LNCaP clone FGC (cell line): ENCODE measurements around the gene SUPT20HL2.
"Not testable (repeated sequence)": the region's sequence is repeated elsewhere in the genome, so short reads cannot be mapped to it uniquely, and the experiment has no call there.

Experiments used
- DNase-seq: peaks from one replicate; pipeline ENCODE4 v3.0.0-alpha.2; 2011; ENCODE audit warnings: low read depth
- H3K4me3 ChIP-seq: 2 replicates; pipeline ENCODE4 v1.5.1; 2011; ENCODE audit warnings: mild to moderate bottlenecking, low read depth, low read length, control low read depth
- TF ChIP-seq, protein P1 (sequence below): IDR thresholded peaks from 2 replicates; pipeline ENCODE4 v1.5.1; 2012; ENCODE audit warnings: mild to moderate bottlenecking; ENCODE audit not compliant: control insufficient read depth, insufficient read depth; ENCODE audit errors: extremely low read depth

Gene SUPT20HL2

GRCh38 chrX:24314019-24314635, at the start of gene SUPT20HL2:
Gene SUPT20HL2, minus strand, starts transcription at chrX:24314069. Its CDS starts 754 bp downstream, at chrX:24313315.
- TF ChIP-seq, protein P1, sequence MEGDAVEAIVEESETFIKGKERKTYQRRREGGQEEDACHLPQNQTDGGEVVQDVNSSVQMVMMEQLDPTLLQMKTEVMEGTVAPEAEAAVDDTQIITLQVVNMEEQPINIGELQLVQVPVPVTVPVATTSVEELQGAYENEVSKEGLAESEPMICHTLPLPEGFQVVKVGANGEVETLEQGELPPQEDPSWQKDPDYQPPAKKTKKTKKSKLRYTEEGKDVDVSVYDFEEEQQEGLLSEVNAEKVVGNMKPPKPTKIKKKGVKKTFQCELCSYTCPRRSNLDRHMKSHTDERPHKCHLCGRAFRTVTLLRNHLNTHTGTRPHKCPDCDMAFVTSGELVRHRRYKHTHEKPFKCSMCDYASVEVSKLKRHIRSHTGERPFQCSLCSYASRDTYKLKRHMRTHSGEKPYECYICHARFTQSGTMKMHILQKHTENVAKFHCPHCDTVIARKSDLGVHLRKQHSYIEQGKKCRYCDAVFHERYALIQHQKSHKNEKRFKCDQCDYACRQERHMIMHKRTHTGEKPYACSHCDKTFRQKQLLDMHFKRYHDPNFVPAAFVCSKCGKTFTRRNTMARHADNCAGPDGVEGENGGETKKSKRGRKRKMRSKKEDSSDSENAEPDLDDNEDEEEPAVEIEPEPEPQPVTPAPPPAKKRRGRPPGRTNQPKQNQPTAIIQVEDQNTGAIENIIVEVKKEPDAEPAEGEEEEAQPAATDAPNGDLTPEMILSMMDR = no peak

GRCh38 chrX:24362089-24362745, 48.3 kb upstream of the SUPT20HL2 start:
- DNase-seq = not testable (repeated sequence)

More at GRCh38 chrX:24314019-24314635, at the start of gene SUPT20HL2:
- no peak for DNase-seq
- H3K4me3 ChIP-seq = no peak within 1 kb of the TSS

GRCh38 chrX:24360272-24360671, 46.4 kb upstream of the SUPT20HL2 start, which contains the start of gene SUPT20HL1:
Gene SUPT20HL1, plus strand, starts transcription at chrX:24360639. Its CDS starts 2,122 bp downstream, at chrX:24362761.
- no peak within 1 kb of the TSS for H3K4me3 ChIP-seq

More at GRCh38 chrX:24362089-24362745, 48.3 kb upstream of the SUPT20HL2 start:
- not testable (repeated sequence) for H3K4me3 ChIP-seq

GRCh38 chrX:24357106-24357505, 43.2 kb upstream of the SUPT20HL2 start:
- no peak overlapping the region for H3K4me3 ChIP-seq
- no peak for DNase-seq
- TF ChIP-seq, protein P1 = no peak

More at GRCh38 chrX:24360272-24360671, 46.4 kb upstream of the SUPT20HL2 start, which contains the start of gene SUPT20HL1:
- DNase-seq = no peak
- TF ChIP-seq, protein P1 = no peak

- TF ChIP-seq, protein P1 = no peak
- no peak overlapping the region for H3K4me3 ChIP-seq
- DNase-seq = no peak
Observed at GRCh38 chrX:24355095-24355494, 41.2 kb upstream of the SUPT20HL2 start.

GRCh38 chrX:24350217-24350616, 36.3 kb upstream of the SUPT20HL2 start:
- TF ChIP-seq, protein P1 = no peak
- H3K4me3 ChIP-seq = no peak overlapping the region
- no peak for DNase-seq

GRCh38 chrX:24347881-24348280, 34.0 kb upstream of the SUPT20HL2 start:
- no peak overlapping the region for H3K4me3 ChIP-seq
- DNase-seq = no peak

More at GRCh38 chrX:24347881-24348280, 34.0 kb upstream of the SUPT20HL2 start:
- TF ChIP-seq, protein P1 = no peak
